IMR-90 (cell line): ENCODE results near the gene APOH. TPM values are rescaled to one million over a fixed set of nuclear protein-coding genes. Genes with fewer than 3 reads are reported as not detected.

Source experiments
- ATAC-seq: fragments of 200-7000 bp; cut with Tn5 transposase; 2 replicates; pipeline ENCODE4 v1.9.1; 2020; ENCODE audit warnings: low read depth, mild to moderate bottlenecking, moderate library complexity
- BruUV-seq: library from RNA; stranded (reverse); fragments of 400-500 nt; replicated peaks from 2 replicates; lab custom pipeline; 2021; lab: Mats Ljungman, UMichigan
- CTCF ChIA-PET: fragments of 300-600 bp; formaldehyde crosslinking; extraction: SDS; loops from one replicate; lab custom pipeline; 2021; ENCODE audit warnings: antibody characterized with exemption; lab: Yijun Ruan, JAX
- POLR2A ChIA-PET: fragments of 300-600 bp; sonication (Branson Sonifier 250); formaldehyde crosslinking; loops from one replicate; lab custom pipeline; 2022; ENCODE audit warnings: antibody characterized with exemption; ENCODE audit not compliant: unreplicated experiment; lab: Charles Lee
- DNase-seq: peaks from one replicate; pipeline ENCODE4 v3.0.0; 2013
- H2AFZ ChIP-seq: replicated peaks from 2 replicates; pipeline ENCODE3; 2013; ENCODE audit warnings: low read length, mild to moderate bottlenecking; ENCODE audit not compliant: poor library complexity
- H2AK5ac ChIP-seq: 2 replicates; pipeline ENCODE4 v1.6.1; 2013; ENCODE audit warnings: low read depth, low read length, inconsistent platforms
- H2AK9ac ChIP-seq: replicated peaks from 2 replicates; pipeline ENCODE3; 2013; ENCODE audit warnings: mild to moderate bottlenecking, low read depth, low read length, moderate library complexity; ENCODE audit not compliant: poor library complexity
- H2BK120ac ChIP-seq: 2 replicates; pipeline ENCODE4 v1.6.1; 2013; ENCODE audit warnings: low read depth, low read length, inconsistent platforms
- H2BK15ac ChIP-seq: 3 replicates; pipeline ENCODE4 v1.6.1; 2013; ENCODE audit warnings: low read depth, low read length, inconsistent platforms
- H2BK20ac ChIP-seq: 2 replicates; pipeline ENCODE4 v1.6.1; 2013; ENCODE audit warnings: low read depth, mild to moderate bottlenecking, inconsistent platforms, low read length, moderate library complexity
- H2BK5ac ChIP-seq: 2 replicates; pipeline ENCODE4 v1.6.1; 2013; ENCODE audit warnings: mild to moderate bottlenecking, low read depth, low read length, inconsistent platforms; ENCODE audit not compliant: poor library complexity, severe bottlenecking
- H3K14ac ChIP-seq: replicated peaks from 2 replicates; pipeline ENCODE4 v1.6.1; 2013; ENCODE audit warnings: low read depth, low read length, inconsistent platforms
- H3K18ac ChIP-seq: 2 replicates; pipeline ENCODE4 v1.6.1; 2013; ENCODE audit warnings: low read depth, low read length, control low read depth
- H3K23ac ChIP-seq: 2 replicates; pipeline ENCODE4 v1.6.1; 2013; ENCODE audit warnings: low read depth, low read length, inconsistent platforms
- H3K27ac ChIP-seq: 2 replicates; pipeline ENCODE4 v1.5.1; 2013; ENCODE audit warnings: mild to moderate bottlenecking, control low read depth, low read length; ENCODE audit not compliant: insufficient read depth
- H3K27me3 ChIP-seq: 2 replicates; pipeline ENCODE4 v1.6.1; 2013; ENCODE audit warnings: low read length; ENCODE audit not compliant: control insufficient read depth, insufficient read depth
- H3K36me3 ChIP-seq: 2 replicates; pipeline ENCODE4 v1.6.1; 2013; ENCODE audit warnings: low read length, mixed read lengths; ENCODE audit not compliant: control insufficient read depth, insufficient read depth
- H3K4ac ChIP-seq: 2 replicates; pipeline ENCODE4 v1.6.1; 2013; ENCODE audit warnings: low read depth, low read length, inconsistent platforms
- H3K4me1 ChIP-seq: 2 replicates; pipeline ENCODE4 v1.6.1; 2013; ENCODE audit warnings: low read length, mixed read lengths; ENCODE audit not compliant: control insufficient read depth, insufficient read depth
- H3K4me2 ChIP-seq: 2 replicates; pipeline ENCODE4 v1.6.1; 2013; ENCODE audit warnings: low read depth, mild to moderate bottlenecking, control low read depth, low read length, moderate library complexity
- H3K4me3 ChIP-seq: 2 replicates; pipeline ENCODE4 v1.5.1; 2013; ENCODE audit warnings: low read depth, mild to moderate bottlenecking, control low read depth, low read length, moderate library complexity; ENCODE audit not compliant: insufficient read depth
- H3K56ac ChIP-seq: 2 replicates; pipeline ENCODE4 v1.6.1; 2013; ENCODE audit warnings: low read length, inconsistent platforms; ENCODE audit not compliant: insufficient read depth; ENCODE audit errors: extremely low read depth
- H3K79me1 ChIP-seq, 2 experiments: 2 replicates each; pipeline ENCODE4 v1.6.1; 2013; ENCODE audit warnings: low read length in 2 of 2, inconsistent platforms in 1 of 2, low read depth in 1 of 2
- H3K9ac ChIP-seq: 2 replicates; pipeline ENCODE4 v1.6.1; 2013; ENCODE audit warnings: low read depth, low read length, control low read depth
- H3K9me1 ChIP-seq: 2 replicates; pipeline ENCODE4 v1.6.1; 2013; ENCODE audit warnings: low read length, inconsistent platforms; ENCODE audit not compliant: insufficient read depth
- H3K9me3 ChIP-seq: 2 replicates; pipeline ENCODE4 v1.6.1; 2013; ENCODE audit warnings: low read length; ENCODE audit not compliant: control insufficient read depth, insufficient read depth
- H4K20me1 ChIP-seq: 2 replicates; pipeline ENCODE4 v1.6.1; 2013; ENCODE audit warnings: low read length, inconsistent platforms; ENCODE audit not compliant: insufficient read depth
- H4K5ac ChIP-seq: 2 replicates; pipeline ENCODE4 v1.6.1; 2013; ENCODE audit warnings: mild to moderate bottlenecking, low read depth, low read length, control low read depth
- H4K8ac ChIP-seq, 2 experiments: 2 replicates each; pipeline ENCODE4 v1.6.1; 2013; ENCODE audit warnings: low read depth in 2 of 2, low read length in 2 of 2, control low read depth in 1 of 2, inconsistent platforms in 1 of 2
- H4K91ac ChIP-seq: 2 replicates; pipeline ENCODE4 v1.6.1; 2013; ENCODE audit warnings: low read depth, low read length, inconsistent platforms; ENCODE audit not compliant: insufficient read depth
- BHLHE40 ChIP-seq: fragments of 150-350 bp; IDR thresholded peaks from 2 replicates; pipeline ENCODE4 v1.6.1; 2016; ENCODE audit warnings: mild to moderate bottlenecking, low read depth, low read length
- CEBPB ChIP-seq: IDR thresholded peaks from 2 replicates; pipeline ENCODE4 v1.6.1; 2012; ENCODE audit warnings: low read depth, low read length, improper control_type of control experiment
- ELK1 ChIP-seq: fragments of 150-350 bp; IDR thresholded peaks from 2 replicates; pipeline ENCODE4 v1.6.1; 2016; ENCODE audit warnings: low read depth, mild to moderate bottlenecking, low read length, moderate library complexity, borderline replicate concordance
- FOS ChIP-seq: fragments of 150-350 bp; IDR thresholded peaks from 2 replicates; pipeline ENCODE4 v1.6.1; 2016; ENCODE audit warnings: low read depth, low read length
- MAZ ChIP-seq: IDR thresholded peaks from 2 replicates; pipeline ENCODE4 v1.6.1; 2012; ENCODE audit warnings: low read depth, mild to moderate bottlenecking, low read length, improper control_type of control experiment, moderate library complexity, borderline replicate concordance
- MXI1 ChIP-seq: IDR thresholded peaks from 2 replicates; pipeline ENCODE4 v1.6.1; 2012; ENCODE audit warnings: low read depth, mild to moderate bottlenecking, low read length, moderate library complexity, borderline replicate concordance
- RFX5 ChIP-seq: IDR thresholded peaks from 2 replicates; pipeline ENCODE4 v1.8.0; 2012; ENCODE audit warnings: low read depth, mild to moderate bottlenecking, low read length, moderate library complexity
- SMC3 ChIP-seq: fragments of 150-350 bp; IDR thresholded peaks from 2 replicates; pipeline ENCODE4 v1.6.1; 2016; ENCODE audit warnings: low read depth, mild to moderate bottlenecking, antibody characterized with exemption, low read length, moderate library complexity
- USF2 ChIP-seq: fragments of 150-350 bp; IDR thresholded peaks from 2 replicates; pipeline ENCODE4 v1.6.1; 2017; ENCODE audit warnings: mild to moderate bottlenecking, antibody characterized with exemption, low read length, low read depth
- WGBS, 2 experiments: methylation state at CpG; one replicate each; pipeline versions ENCODE4 v1.1.5 to v1.1.7; 2013; ENCODE audit warnings: missing lambda C conversion rate in 2 of 2; ENCODE audit not compliant: insufficient read length in 1 of 2; ENCODE audit errors: extremely low coverage in 2 of 2; 5-methylcytosine and 5-hydroxymethylcytosine counted together
- dilution Hi-C: fragments of 300-500 bp; cut with HindIII; formaldehyde crosslinking; loops from one replicate; pipeline ENCODE4 v1.14.3; 2018; ENCODE audit warnings: low sequenced_read_pairs; ENCODE audit not compliant: unreplicated experiment
- in situ Hi-C: fragments of 300-500 bp; cut with MboI; formaldehyde crosslinking; loops from 3 replicates; pipeline ENCODE4 v1.14.3; 2019; ENCODE audit warnings: low sequenced_read_pairs, inconsistent platforms, mixed read lengths
- intact Hi-C: fragments of 100-400 bp; cut with micrococcal nuclease; formaldehyde crosslinking; loops from 2 replicates; pipeline ENCODE4 v1.10.0; 2022
- polyA plus RNA-seq, 3 experiments: library from polyadenylated mRNA; depleted of rRNA; stranded (reverse); fragments of >200 nt; gene quantifications; 2 replicates each; pipeline ENCODE4 v1.2.3, GENCODE V29; 2012; ENCODE audit warnings: low replicate concordance in 1 of 3
- total RNA-seq: library from RNA; depleted of rRNA; stranded (reverse); fragments of >200 nt; gene quantifications from 2 replicates; pipeline ENCODE4 v1.2.3, GENCODE V29; 2012

The APOH gene
- total and polyA plus RNA-seq, 2 of the 4 experiments (the other 2 are of a cell fraction), result not detected

- no TSS peak for BruUV-seq
- Histone ChIP-seq H4K5ac (no peak overlapping the region), H2BK20ac (peak overlapping the region; percentile 74), H2BK15ac (peak overlapping the region; percentile 62; the same call in 1 of the 3 replicates), H3K4me3 (no peak overlapping the region), H3K23ac (no peak overlapping the region), H3K9ac (no peak overlapping the region), H2AFZ (peak overlapping the region; percentile 70), H2AK9ac (peak overlapping the region; percentile 70), H3K9me1 (peaks cover 14% of the 10 kb centered on the region), H3K56ac (peak overlapping the region; percentile 13; the same call in 1 of the 2 replicates), H4K8ac (peak overlapping the region in 1 of 2 experiments; percentile 37; a peak in 1 of 4 replicates), H3K79me1 (peaks cover 0 to 9% of the 10 kb centered on the region in 2 experiments; a peak in 1 of 4 replicates), H4K91ac (peak overlapping the region; percentile 75), H4K20me1 (no peaks in the 10 kb centered on the region), H2BK120ac (peak overlapping the region; percentile 73), H3K27ac (peak overlapping the region; percentile 42), H2AK5ac (peak overlapping the region; percentile 87), H3K4ac (peak overlapping the region; percentile 46; the same call in 1 of the 2 replicates), H3K27me3 (no peaks in the 10 kb centered on the region), H2BK5ac (peak overlapping the region; percentile 25), H3K14ac (peak overlapping the region; percentile 57; the same call in 1 of the 2 replicates), H3K4me2 (0 out of 2 replicates have a peak overlapping the region, but pooled peaks have one; percentile 11), H3K36me3 (no peaks in the 10 kb centered on the region), H3K18ac (0 out of 2 replicates have a peak overlapping the region, but pooled peaks have one; percentile 11), H3K9me3 (no peaks in the 10 kb centered on the region), H3K4me1 (peaks cover 14% of the 10 kb centered on the region)
- TF ChIP-seq USF2 (no peak), MAZ (no peak), MXI1 (no peak), RFX5 (no peak), BHLHE40 (no peak), CEBPB (peak; percentile 77; the same call in 1 of the 2 replicates), SMC3 (no peak), ELK1 (no peak), FOS (peak; percentile 51; the same call in 1 of the 2 replicates)
- peak; percentile 89 for DNase-seq
- in situ Hi-C loops (no loop called here), intact Hi-C loops (no loop called here), dilution Hi-C loops (no loop called here)
- peak; percentile 73 for ATAC-seq
- no CpG with 5 or more reads among the region's 8 CpGs for whole genome bisulfite sequencing, 2 experiments
- ChIA-PET POLR2A (no interaction called here), CTCF (interaction anchor here (1.0 kb wide), 1 partner anchor 10 kb away, joined by 4 read pairs; no protein-coding TSS in a partner anchor)
Observed at GRCh38 chr17:66268247-66268927, 39.2 kb upstream of the APOH start.
